ENCODE results near the gene GTSE1. TPM values are rescaled to one million over a fixed set of nuclear protein-coding genes. Genes with fewer than 3 reads are reported as not detected.
A peak's percentile ranks its signal among the peaks of the same experiment; 100 is the strongest.

GTSE1 gene
- total and polyA plus RNA-seq, 2 experiments from 2014 or later = 6.1 to 8.0 TPM

DNA sequence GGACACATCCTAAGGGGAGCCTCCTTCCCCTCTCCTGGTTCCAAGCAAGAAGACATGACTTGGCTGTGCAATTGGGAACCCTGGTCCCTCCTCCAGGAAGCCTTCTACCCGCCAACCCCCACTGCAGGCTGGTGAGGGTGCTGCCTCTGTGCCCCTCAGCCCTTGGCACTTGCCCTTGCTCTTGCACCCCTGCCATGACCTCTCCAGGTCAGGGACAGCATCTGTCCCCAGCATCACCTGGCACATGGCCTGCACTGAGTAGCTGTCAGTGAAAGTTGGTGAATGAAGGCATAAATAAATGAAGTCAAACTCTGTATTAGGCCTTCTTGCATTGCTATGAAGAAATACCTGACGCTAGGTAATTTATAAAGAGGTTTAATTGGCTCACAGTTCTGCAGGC, 1.9 kb upstream of the GTSE1 start:
- peaks cover 18% of the 10 kb centered on the region for H3K4me1 ChIP-seq (ENCODE audit: insufficient read depth)
- H3K9ac ChIP-seq = no peak overlapping the region
- no peaks in the 10 kb centered on the region for H3K27me3 ChIP-seq (replicated peaks; ENCODE audit: insufficient read depth)
- no peak for TF ChIP-seq EZH2phosphoT487 (IDR thresholded peaks at IDR 0.05; ENCODE audit: insufficient read depth, low read depth)
- no peak for TF ChIP-seq EZH2 (IDR thresholded peaks at IDR 0.05; ENCODE audit: insufficient read depth, poor library complexity, severe bottlenecking)
- H4K20me1 ChIP-seq (ENCODE audit: insufficient read depth) = no peaks in the 10 kb centered on the region
- no peak overlapping the region for H3K4me2 ChIP-seq (ENCODE audit: unreplicated experiment)
- no peaks in the 10 kb centered on the region for H3K9me2 ChIP-seq (ENCODE audit: insufficient read depth)
- H3K36me3 ChIP-seq (ENCODE audit: low read depth) = peaks cover 7% of the 10 kb centered on the region; the same call in 1 of the 2 replicates
- H3K27ac ChIP-seq = no peak overlapping the region
- WGBS, 2 experiments (ENCODE audit: low coverage in 1 of 2, low lambda C conversion rate in 2 of 2, missing lambda C conversion rate in 2 of 2) = 95 to 100% methylated on average over 2 of the region's 2 CpGs
- DNase-seq = no peak
- H3K79me2 ChIP-seq (ENCODE audit: insufficient read depth) = peaks cover 29% of the 10 kb centered on the region
- no peak overlapping the region for H2AFZ ChIP-seq
- no peak overlapping the region for H3K4me3 ChIP-seq
- H3F3A ChIP-seq (ENCODE audit: insufficient read depth) = peaks cover 11% of the 10 kb centered on the region; the same call in 1 of the 2 replicates
- H3K9me3 ChIP-seq (ENCODE audit: low read depth) = no peaks in the 10 kb centered on the region
- in situ Hi-C loops (cut with MboI) = no loop called here

- peak overlapping the region; percentile 77 for H3K9ac ChIP-seq
- 55 to 56% methylated on average over 4 of the region's 4 CpGs for WGBS, 2 experiments (ENCODE audit: low coverage in 1 of 2, low lambda C conversion rate in 2 of 2, missing lambda C conversion rate in 2 of 2)
- peak overlapping the region; percentile 67; the same call in 1 of the 2 replicates for H3K27ac ChIP-seq
- H3K9me3 ChIP-seq (ENCODE audit: low read depth) = no peaks in the 10 kb centered on the region
- H3K9me2 ChIP-seq (ENCODE audit: insufficient read depth) = no peaks in the 10 kb centered on the region
- H3K36me3 ChIP-seq (ENCODE audit: low read depth) = peaks cover 7% of the 10 kb centered on the region; the same call in 1 of the 2 replicates
- peak overlapping the region; percentile 83 for H2AFZ ChIP-seq
- peak overlapping the region; percentile 96 for H3K4me2 ChIP-seq (ENCODE audit: unreplicated experiment)
- peaks cover 35% of the 10 kb centered on the region for H3K79me2 ChIP-seq (ENCODE audit: insufficient read depth)
- H4K20me1 ChIP-seq (ENCODE audit: insufficient read depth) = no peaks in the 10 kb centered on the region
- peaks cover 18% of the 10 kb centered on the region for H3K4me1 ChIP-seq (ENCODE audit: insufficient read depth)
- in situ Hi-C loops (cut with MboI) = no loop called here
- peaks cover 11% of the 10 kb centered on the region; the same call in 1 of the 2 replicates for H3F3A ChIP-seq (ENCODE audit: insufficient read depth)
- peak; percentile 10 for DNase-seq
- H3K27me3 ChIP-seq (replicated peaks; ENCODE audit: insufficient read depth) = no peaks in the 10 kb centered on the region
- no peak for TF ChIP-seq EZH2 (IDR thresholded peaks at IDR 0.05; ENCODE audit: insufficient read depth, poor library complexity, severe bottlenecking)
- TF ChIP-seq EZH2phosphoT487 (IDR thresholded peaks at IDR 0.05; ENCODE audit: insufficient read depth, low read depth) = no peak
- peak overlapping the region; percentile 68 for H3K4me3 ChIP-seq
Measured at GRCh38 chr22:46295277-46295971, 1.2 kb upstream of the GTSE1 start.

DNA sequence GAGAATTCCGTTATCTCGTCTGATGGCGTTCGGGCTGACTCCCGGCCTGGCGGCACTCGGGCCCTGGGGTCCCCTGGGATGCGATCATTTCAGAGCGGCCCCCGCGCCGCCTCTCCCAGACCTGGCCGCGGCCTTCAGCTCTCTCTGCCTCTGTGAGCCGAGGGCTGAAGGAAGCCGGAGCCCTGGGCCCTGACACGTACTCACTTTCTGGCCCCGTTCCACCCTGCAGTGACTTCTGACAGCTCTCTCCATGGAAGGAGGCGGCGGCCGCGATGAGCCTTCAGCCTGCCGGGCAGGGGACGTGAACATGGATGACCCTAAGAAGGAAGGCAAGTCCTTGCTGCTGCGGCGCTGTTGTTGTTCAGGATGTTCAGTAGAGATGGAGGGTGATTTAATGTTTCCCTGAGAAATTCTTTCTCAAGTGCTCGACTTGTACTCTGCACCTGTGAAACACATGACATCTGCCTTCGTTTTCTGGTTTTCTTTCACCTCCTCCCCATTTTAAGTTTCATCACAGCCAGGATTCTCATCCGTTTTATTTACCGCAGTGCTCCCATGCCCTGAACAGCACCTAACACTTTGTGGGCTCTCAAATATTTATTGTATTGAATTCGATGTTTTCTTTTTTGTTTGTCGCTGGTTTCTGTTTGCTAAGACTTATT, 612 bp downstream of the GTSE1 start:
- 4 to 8% methylated on average over 32 of the region's 32 CpGs for WGBS, 2 experiments (ENCODE audit: low coverage in 1 of 2, low lambda C conversion rate in 2 of 2, missing lambda C conversion rate in 2 of 2)
- H3K36me3 ChIP-seq (ENCODE audit: low read depth) = peaks cover 3% of the 10 kb centered on the region; the same call in 1 of the 2 replicates
- H3K27me3 ChIP-seq (replicated peaks; ENCODE audit: insufficient read depth) = no peaks in the 10 kb centered on the region
- H3F3A ChIP-seq (ENCODE audit: insufficient read depth) = peaks cover 11% of the 10 kb centered on the region; the same call in 1 of the 2 replicates
- peak overlapping the region; percentile 77 for H3K9ac ChIP-seq
- H3K4me2 ChIP-seq (ENCODE audit: unreplicated experiment) = peak overlapping the region; percentile 96
- H3K79me2 ChIP-seq (ENCODE audit: insufficient read depth) = peaks cover 50% of the 10 kb centered on the region
- H3K9me3 ChIP-seq (ENCODE audit: low read depth) = no peaks in the 10 kb centered on the region
- no peak overlapping the region for H3K27ac ChIP-seq
- peak; percentile 83 for DNase-seq
- H3K4me1 ChIP-seq (ENCODE audit: insufficient read depth) = peaks cover 18% of the 10 kb centered on the region
- H4K20me1 ChIP-seq (ENCODE audit: insufficient read depth) = no peaks in the 10 kb centered on the region
- H3K9me2 ChIP-seq (ENCODE audit: insufficient read depth) = no peaks in the 10 kb centered on the region
- in situ Hi-C loops (cut with MboI) = no loop called here
- peak overlapping the region; percentile 83 for H2AFZ ChIP-seq
- peak overlapping the region; percentile 68 for H3K4me3 ChIP-seq
- no peak for TF ChIP-seq EZH2 (IDR thresholded peaks at IDR 0.05; ENCODE audit: insufficient read depth, poor library complexity, severe bottlenecking)
- no peak for TF ChIP-seq EZH2phosphoT487 (IDR thresholded peaks at IDR 0.05; ENCODE audit: insufficient read depth, low read depth)

DNA sequence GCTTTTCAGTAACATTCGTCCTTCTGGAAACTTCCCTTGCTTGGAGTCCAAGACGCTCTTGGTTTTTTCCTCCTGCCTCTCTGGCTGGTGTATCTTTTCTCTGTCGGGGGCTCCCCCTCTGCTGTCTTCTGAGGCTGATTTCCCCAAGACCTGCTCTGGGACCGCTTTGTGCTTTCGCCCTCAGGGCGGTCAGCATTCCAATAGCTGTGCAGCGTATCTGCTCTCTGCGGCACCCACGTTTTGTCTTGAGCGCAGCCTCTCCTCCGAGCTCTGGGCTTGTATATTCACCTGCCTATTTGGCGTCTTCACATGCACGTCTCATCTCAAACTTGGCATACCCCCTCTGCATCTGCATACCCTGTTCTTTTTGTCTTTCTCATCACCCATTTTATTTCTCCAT, 2.4 kb downstream of the GTSE1 start:
- no peaks in the 10 kb centered on the region for H3K9me3 ChIP-seq (ENCODE audit: low read depth)
- H3K4me1 ChIP-seq (ENCODE audit: insufficient read depth) = peaks cover 23% of the 10 kb centered on the region
- no peaks in the 10 kb centered on the region for H4K20me1 ChIP-seq (ENCODE audit: insufficient read depth)
- H3K9me2 ChIP-seq (ENCODE audit: insufficient read depth) = no peaks in the 10 kb centered on the region
- H3K4me2 ChIP-seq (ENCODE audit: unreplicated experiment) = no peak overlapping the region
- in situ Hi-C loops (cut with MboI) = no loop called here
- H3K9ac ChIP-seq = no peak overlapping the region
- DNase-seq = no peak
- peaks cover 69% of the 10 kb centered on the region for H3K79me2 ChIP-seq (ENCODE audit: insufficient read depth)
- H3K36me3 ChIP-seq (ENCODE audit: low read depth) = no peaks in the 10 kb centered on the region
- WGBS, 2 experiments (ENCODE audit: low coverage in 1 of 2, low lambda C conversion rate in 2 of 2, missing lambda C conversion rate in 2 of 2) = 94 to 95% methylated on average over 13 of the region's 13 CpGs
- H3F3A ChIP-seq (ENCODE audit: insufficient read depth) = peaks cover 14% of the 10 kb centered on the region; the same call in 1 of the 2 replicates
- no peaks in the 10 kb centered on the region for H3K27me3 ChIP-seq (replicated peaks; ENCODE audit: insufficient read depth)
- TF ChIP-seq EZH2phosphoT487 (IDR thresholded peaks at IDR 0.05; ENCODE audit: insufficient read depth, low read depth) (no peak), EZH2 (IDR thresholded peaks at IDR 0.05; ENCODE audit: insufficient read depth, poor library complexity, severe bottlenecking) (no peak)
- H2AFZ ChIP-seq = no peak overlapping the region
- H3K4me3 ChIP-seq = no peak overlapping the region
- H3K27ac ChIP-seq = no peak overlapping the region
